HL-60/S4 (cell line): ENCODE results near the gene CYP3A5.
"Not testable (repeated sequence)": the region's sequence is repeated elsewhere in the genome, so short reads cannot be mapped to it uniquely, and the experiment has no call there.

Experiments used
- in situ Hi-C: fragments of 300-500 bp; cut with MboI; formaldehyde crosslinking; loops from 2 replicates; pipeline ENCODE4 v1.14.3; 2022; ENCODE audit warnings: low sequenced_read_pairs

CYP3A5 gene

GRCh38 chr7:99643464-99643863 is 36.3 kb downstream of the CYP3A5 start:
- in situ Hi-C loops: no loop called here

GRCh38 chr7:99642027-99642426 is 37.8 kb downstream of the CYP3A5 start:
- in situ Hi-C loops: no loop called here

GRCh38 chr7:99639267-99639666 is 40.5 kb downstream of the CYP3A5 start:
- in situ Hi-C loops: no loop called here

- in situ Hi-C loops: no loop called here
Observed at GRCh38 chr7:99638731-99639130, 41.1 kb downstream of the CYP3A5 start.

- in situ Hi-C loops: not testable (repeated sequence)
Observed at GRCh38 chr7:99637414-99637813, 42.4 kb downstream of the CYP3A5 start.

GRCh38 chr7:99631295-99632109 is 48.3 kb downstream of the CYP3A5 start:
- in situ Hi-C loops: no loop called here

GRCh38 chr7:99629643-99630042 is 50.2 kb downstream of the CYP3A5 start:
- in situ Hi-C loops: no loop called here

- in situ Hi-C loops: no loop called here
Observed at GRCh38 chr7:99628471-99629465, 51.0 kb downstream of the CYP3A5 start.

GRCh38 chr7:99627513-99627912 is 52.3 kb downstream of the CYP3A5 start:
- in situ Hi-C loops: no loop called here

- in situ Hi-C loops: no loop called here
Observed at GRCh38 chr7:99626661-99627060, 53.1 kb downstream of the CYP3A5 start.

GRCh38 chr7:99625961-99626360 is 53.8 kb downstream of the CYP3A5 start:
- in situ Hi-C loops: no loop called here

GRCh38 chr7:99625321-99625720 is 54.5 kb downstream of the CYP3A5 start:
- in situ Hi-C loops: no loop called here

GRCh38 chr7:99624484-99624883 is 55.3 kb downstream of the CYP3A5 start:
- in situ Hi-C loops: no loop called here

- in situ Hi-C loops: no loop called here
Observed at GRCh38 chr7:99623702-99624447, 55.9 kb downstream of the CYP3A5 start.

GRCh38 chr7:99623091-99623693 is 56.6 kb downstream of the CYP3A5 start:
- in situ Hi-C loops: no loop called here

GRCh38 chr7:99622596-99622995 is 57.2 kb downstream of the CYP3A5 start:
- in situ Hi-C loops: no loop called here

- in situ Hi-C loops: no loop called here
Observed at GRCh38 chr7:99621271-99621670, 58.5 kb downstream of the CYP3A5 start.

- in situ Hi-C loops: no loop called here
Observed at GRCh38 chr7:99619571-99620130, 60.1 kb downstream of the CYP3A5 start.

GRCh38 chr7:99618726-99619125 is 61.1 kb downstream of the CYP3A5 start:
- in situ Hi-C loops: no loop called here

- in situ Hi-C loops: no loop called here
Observed at GRCh38 chr7:99617192-99617781, 62.5 kb downstream of the CYP3A5 start.
